Osteoblast (primary cell): ENCODE results near the gene ZNF17. TPM values are rescaled to one million over a fixed set of nuclear protein-coding genes. Genes with fewer than 3 reads are reported as not detected.
A peak's percentile ranks its signal among the peaks of the same experiment; 100 is the strongest.

Experiments
- DNase-seq: peaks from one replicate; pipeline ENCODE4 v3.0.0; 2011; ENCODE audit warnings: low spot score, mixed read lengths; ENCODE audit not compliant: insufficient read length; ENCODE audit errors: missing footprints
- H2AFZ ChIP-seq: 2 replicates; pipeline ENCODE4 v1.6.0; 2011; ENCODE audit warnings: mild to moderate bottlenecking, low read length
- H3K27ac ChIP-seq: 2 replicates; pipeline ENCODE4 v1.5.1; 2011; ENCODE audit warnings: mild to moderate bottlenecking, low read depth, low read length, moderate library complexity
- H3K27me3 ChIP-seq: 2 replicates; pipeline ENCODE4 v1.6.0; 2012; ENCODE audit warnings: mild to moderate bottlenecking, control low read depth, inconsistent platforms, low read length, moderate library complexity; ENCODE audit not compliant: insufficient read depth
- H3K36me3 ChIP-seq: 2 replicates; pipeline ENCODE4 v1.5.1; 2011; ENCODE audit warnings: mild to moderate bottlenecking, low read length, control low read depth, moderate library complexity; ENCODE audit not compliant: insufficient read depth
- H3K4me1 ChIP-seq: 2 replicates; pipeline ENCODE4 v1.5.1; 2011; ENCODE audit warnings: mild to moderate bottlenecking, low read length, control low read depth, moderate library complexity; ENCODE audit not compliant: insufficient read depth
- H3K4me2 ChIP-seq: 2 replicates; pipeline ENCODE4 v1.6.0; 2011; ENCODE audit warnings: mild to moderate bottlenecking, low read length; ENCODE audit not compliant: insufficient read depth
- H3K4me3 ChIP-seq: fragments of 200-600 bp; sonication (generic); 3 replicates; pipeline ENCODE4 v1.5.1; 2012; ENCODE audit warnings: mild to moderate bottlenecking, low read length, inconsistent platforms; ENCODE audit not compliant: insufficient read depth
- H3K79me2 ChIP-seq: 2 replicates; pipeline ENCODE4 v1.6.0; 2012; ENCODE audit warnings: mild to moderate bottlenecking, low read length, control low read depth, inconsistent platforms; ENCODE audit not compliant: insufficient read depth
- H3K9me3 ChIP-seq: 2 replicates; pipeline ENCODE4 v1.5.1; 2011; ENCODE audit warnings: low read depth, low read length, control low read depth
- H4K20me1 ChIP-seq: 2 replicates; pipeline ENCODE4 v1.6.0; 2012; ENCODE audit warnings: mild to moderate bottlenecking, low read length, control low read depth; ENCODE audit not compliant: insufficient read depth
- total RNA-seq: library from RNA; depleted of rRNA; stranded (reverse); fragments of >200 nt; gene quantifications from 2 replicates; pipeline ENCODE4 v1.2.3, GENCODE V29; 2012
- TF ChIP-seq, protein P1 (sequence below): IDR thresholded peaks from 2 replicates; pipeline ENCODE4 v1.5.1; 2011; ENCODE audit warnings: mild to moderate bottlenecking, low read depth, low read length, moderate library complexity; ENCODE audit errors: extremely low read depth

The ZNF17 gene
- total RNA-seq, 1 donor, result 12.7 TPM

DNA sequence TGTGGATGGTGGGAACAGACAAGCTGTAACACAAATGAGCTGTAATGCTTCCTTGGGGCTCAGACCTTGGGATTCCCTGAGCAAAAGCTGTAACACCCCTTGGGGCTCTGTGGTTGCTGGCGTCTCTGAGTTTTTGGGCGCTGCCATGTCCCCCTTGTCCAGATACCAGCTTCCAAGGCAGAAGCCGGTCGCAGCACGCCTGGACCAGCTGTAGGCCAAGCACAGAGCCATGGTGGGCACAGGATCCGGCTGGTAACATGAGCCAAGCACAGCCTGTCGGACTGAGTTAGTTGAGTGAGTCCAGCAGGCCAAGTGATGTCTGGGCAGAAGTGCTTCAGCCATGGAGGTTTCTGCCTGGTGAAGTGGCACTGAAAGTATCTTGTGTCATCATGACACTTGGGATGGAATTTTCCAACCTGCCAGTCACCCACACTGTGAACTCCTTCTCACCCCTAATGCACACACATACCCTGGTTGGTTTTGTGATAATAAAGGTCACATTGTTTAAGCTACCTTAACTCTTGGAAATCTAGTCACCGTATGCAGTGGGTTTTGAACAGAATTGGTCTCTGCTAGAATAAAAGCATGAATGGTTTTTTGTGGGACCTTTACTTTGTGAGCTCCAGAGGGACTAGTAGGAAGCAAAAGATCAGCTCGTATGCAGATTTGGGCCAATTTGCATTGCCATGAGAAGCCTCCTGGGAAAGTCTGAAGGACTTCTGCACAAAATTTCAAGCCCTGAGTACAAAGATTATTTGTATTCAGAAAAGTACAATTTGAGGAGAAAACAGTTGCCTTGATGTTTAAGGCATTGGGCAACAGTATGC lies 7.0 kb upstream of the ZNF17 start:
- Histone ChIP-seq H3K4me3 (no peak overlapping the region), H3K36me3 (peaks cover 16% of the 10 kb centered on the region), H3K27me3 (no peaks in the 10 kb centered on the region), H3K4me1 (no peaks in the 10 kb centered on the region), H3K79me2 (no peaks in the 10 kb centered on the region), H3K4me2 (no peak overlapping the region), H2AFZ (no peak overlapping the region), H3K9me3 (peaks cover 8% of the 10 kb centered on the region), H4K20me1 (no peaks in the 10 kb centered on the region), H3K27ac (no peak overlapping the region)
- no peak for DNase-seq
- TF ChIP-seq, protein P1, sequence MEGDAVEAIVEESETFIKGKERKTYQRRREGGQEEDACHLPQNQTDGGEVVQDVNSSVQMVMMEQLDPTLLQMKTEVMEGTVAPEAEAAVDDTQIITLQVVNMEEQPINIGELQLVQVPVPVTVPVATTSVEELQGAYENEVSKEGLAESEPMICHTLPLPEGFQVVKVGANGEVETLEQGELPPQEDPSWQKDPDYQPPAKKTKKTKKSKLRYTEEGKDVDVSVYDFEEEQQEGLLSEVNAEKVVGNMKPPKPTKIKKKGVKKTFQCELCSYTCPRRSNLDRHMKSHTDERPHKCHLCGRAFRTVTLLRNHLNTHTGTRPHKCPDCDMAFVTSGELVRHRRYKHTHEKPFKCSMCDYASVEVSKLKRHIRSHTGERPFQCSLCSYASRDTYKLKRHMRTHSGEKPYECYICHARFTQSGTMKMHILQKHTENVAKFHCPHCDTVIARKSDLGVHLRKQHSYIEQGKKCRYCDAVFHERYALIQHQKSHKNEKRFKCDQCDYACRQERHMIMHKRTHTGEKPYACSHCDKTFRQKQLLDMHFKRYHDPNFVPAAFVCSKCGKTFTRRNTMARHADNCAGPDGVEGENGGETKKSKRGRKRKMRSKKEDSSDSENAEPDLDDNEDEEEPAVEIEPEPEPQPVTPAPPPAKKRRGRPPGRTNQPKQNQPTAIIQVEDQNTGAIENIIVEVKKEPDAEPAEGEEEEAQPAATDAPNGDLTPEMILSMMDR, result no peak

GRCh38 chr19:57406516-57407123 lies 4.3 kb upstream of the ZNF17 start:
- Histone ChIP-seq H2AFZ (no peak overlapping the region), H3K27ac (no peak overlapping the region), H3K36me3 (no peaks in the 10 kb centered on the region), H3K4me3 (no peak overlapping the region), H3K9me3 (peaks cover 2% of the 10 kb centered on the region), H3K79me2 (peaks cover 6% of the 10 kb centered on the region), H3K27me3 (no peaks in the 10 kb centered on the region), H3K4me2 (no peak overlapping the region), H3K4me1 (peaks cover 7% of the 10 kb centered on the region), H4K20me1 (no peaks in the 10 kb centered on the region)
- peak; percentile 87 for DNase-seq
- TF ChIP-seq, protein P1, result peak; percentile 74

GRCh38 chr19:57419439-57419838 lies 8.5 kb downstream of the ZNF17 start:
- no peak for DNase-seq
- Histone ChIP-seq H2AFZ (no peak overlapping the region), H3K36me3 (peaks cover 37% of the 10 kb centered on the region), H3K4me1 (no peaks in the 10 kb centered on the region), H3K79me2 (peaks cover 28% of the 10 kb centered on the region), H3K9me3 (peaks cover 26% of the 10 kb centered on the region), H3K27ac (no peak overlapping the region), H3K4me3 (no peak overlapping the region), H3K4me2 (no peak overlapping the region), H4K20me1 (no peaks in the 10 kb centered on the region), H3K27me3 (no peaks in the 10 kb centered on the region)
- TF ChIP-seq, protein P1, result no peak

DNA sequence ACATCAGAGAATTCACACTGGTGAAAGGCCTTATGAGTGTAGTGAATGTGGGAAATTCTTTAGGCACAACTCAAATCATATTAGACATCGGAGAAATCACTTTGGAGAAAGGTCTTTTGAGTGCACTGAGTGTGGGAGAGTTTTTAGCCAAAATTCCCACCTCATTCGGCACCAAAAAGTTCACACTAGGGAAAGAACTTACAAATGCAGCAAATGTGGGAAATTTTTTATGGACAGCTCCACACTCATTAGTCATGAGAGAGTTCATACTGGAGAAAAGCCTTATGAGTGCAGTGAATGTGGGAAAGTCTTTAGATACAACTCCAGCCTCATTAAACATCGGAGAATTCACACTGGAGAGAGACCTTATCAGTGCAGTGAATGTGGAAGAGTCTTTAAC lies 10.1 kb downstream of the ZNF17 start:
- H3K4me2 ChIP-seq, result no peak overlapping the region
- no peaks in the 10 kb centered on the region for H3K4me1 ChIP-seq
- H3K36me3 ChIP-seq, result peaks cover 30% of the 10 kb centered on the region
- TF ChIP-seq, protein P1, result no peak
- H3K9me3 ChIP-seq, result peaks cover 26% of the 10 kb centered on the region
- DNase-seq, result no peak
- H2AFZ ChIP-seq, result no peak overlapping the region
- H4K20me1 ChIP-seq, result no peaks in the 10 kb centered on the region
- H3K27ac ChIP-seq, result no peak overlapping the region
- H3K27me3 ChIP-seq, result no peaks in the 10 kb centered on the region
- peaks cover 16% of the 10 kb centered on the region for H3K79me2 ChIP-seq
- H3K4me3 ChIP-seq, result no peak overlapping the region
